ENCODE data around the gene SEBOX.

- TF ChIP-seq CTCF (IDR thresholded peaks at IDR 0.05) (no peak), EP300 (IDR thresholded peaks at IDR 0.05) (no peak), POLR2A (IDR thresholded peaks at IDR 0.05) (no peak)
Observed at GRCh38 chr17:28402224-28402630, 37.2 kb upstream of the SEBOX start.
